Measurements from ENCODE around the gene ALDH8A1. TPM values are rescaled to one million over a fixed set of nuclear protein-coding genes. Genes with fewer than 3 reads are reported as not detected.
A peak's percentile ranks its signal among the peaks of the same experiment; 100 is the strongest.
"Not testable (repeated sequence)": the region's sequence is repeated elsewhere in the genome, so short reads cannot be mapped to it uniquely, and the experiment has no call there.

ALDH8A1 gene
- total RNA-seq, 3 donors from 2014 or later: 0.48 to 2.3 (median 0.75) TPM

- intact Hi-C loops (cut with DNase I, micrococcal nuclease): no loop called here
- ATAC-seq (no peak), DNase-seq (no peak)
- Histone ChIP-seq H3K4me1 (ENCODE audit: low read depth) (no peaks in the 10 kb centered on the region), H3K4me3 (no peak overlapping the region), H3K9me3 (no peaks in the 10 kb centered on the region), H3K36me3 (ENCODE audit: low read depth) (no peaks in the 10 kb centered on the region)
- TF ChIP-seq CTCF (IDR thresholded peaks at IDR 0.05): no peak
Measured at GRCh38 chr6:134910593-134910935, 39.3 kb downstream of the ALDH8A1 start.

- no peak for ATAC-seq
- no peaks in the 10 kb centered on the region for H3K36me3 ChIP-seq (ENCODE audit: low read depth)
- intact Hi-C loops (cut with DNase I, micrococcal nuclease): no loop called here
- H3K9me3 ChIP-seq: no peaks in the 10 kb centered on the region
- DNase-seq: no peak
- H3K4me3 ChIP-seq: no peak overlapping the region
- H3K4me1 ChIP-seq (ENCODE audit: low read depth): no peaks in the 10 kb centered on the region
- TF ChIP-seq CTCF (IDR thresholded peaks at IDR 0.05): no peak
Measured at GRCh38 chr6:134909701-134910592, 40.0 kb downstream of the ALDH8A1 start.

- Histone ChIP-seq H3K4me1 (ENCODE audit: low read depth) (no peaks in the 10 kb centered on the region), H3K36me3 (ENCODE audit: low read depth) (no peaks in the 10 kb centered on the region), H3K4me3 (no peak overlapping the region), H3K9me3 (no peaks in the 10 kb centered on the region)
- no peak for TF ChIP-seq CTCF (IDR thresholded peaks at IDR 0.05)
- intact Hi-C loops (cut with DNase I, micrococcal nuclease): no loop called here
- DNase-seq: peak in 2 of 3 donors; percentile 26 to 60
- peak; percentile 67 for ATAC-seq
Measured at GRCh38 chr6:134908906-134909516, 40.9 kb downstream of the ALDH8A1 start.

GRCh38 chr6:134904731-134905130, 45.2 kb downstream of the ALDH8A1 start:
- H3K4me1 ChIP-seq (ENCODE audit: low read depth); H3K9me3 ChIP-seq; DNase-seq; ATAC-seq; H3K4me3 ChIP-seq; intact Hi-C loops (cut with DNase I, micrococcal nuclease); H3K36me3 ChIP-seq (ENCODE audit: low read depth): not testable (repeated sequence)

- Histone ChIP-seq H3K9me3 (no peaks in the 10 kb centered on the region), H3K4me1 (ENCODE audit: low read depth) (no peaks in the 10 kb centered on the region), H3K36me3 (ENCODE audit: low read depth) (no peaks in the 10 kb centered on the region), H3K4me3 (no peak overlapping the region)
- ATAC-seq (no peak), DNase-seq (no peak)
- intact Hi-C loops (cut with DNase I, micrococcal nuclease): no loop called here
- no peak for TF ChIP-seq CTCF (IDR thresholded peaks at IDR 0.05)
Measured at GRCh38 chr6:134903448-134903847, 46.5 kb downstream of the ALDH8A1 start.

- intact Hi-C loops (cut with DNase I, micrococcal nuclease): no loop called here
- no peaks in the 10 kb centered on the region for H3K36me3 ChIP-seq (ENCODE audit: low read depth)
- no peak for TF ChIP-seq CTCF (IDR thresholded peaks at IDR 0.05)
- ATAC-seq (no peak), DNase-seq (no peak)
- H3K9me3 ChIP-seq: no peaks in the 10 kb centered on the region
- no peak overlapping the region for H3K4me3 ChIP-seq
- no peaks in the 10 kb centered on the region for H3K4me1 ChIP-seq (ENCODE audit: low read depth)
Measured at GRCh38 chr6:134902936-134903335, 47.0 kb downstream of the ALDH8A1 start.
